ENCODE results near the gene PCSK2. TPM values are rescaled to one million over a fixed set of nuclear protein-coding genes. Genes with fewer than 3 reads are reported as not detected.
A peak's percentile ranks its signal among the peaks of the same experiment; 100 is the strongest.

The PCSK2 gene
- total and polyA plus RNA-seq, 2 of the 8 experiments (the other 6 are each of a cell fraction or from before 2014, with no cell fraction given): 1.9 to 4.2 TPM

DNA sequence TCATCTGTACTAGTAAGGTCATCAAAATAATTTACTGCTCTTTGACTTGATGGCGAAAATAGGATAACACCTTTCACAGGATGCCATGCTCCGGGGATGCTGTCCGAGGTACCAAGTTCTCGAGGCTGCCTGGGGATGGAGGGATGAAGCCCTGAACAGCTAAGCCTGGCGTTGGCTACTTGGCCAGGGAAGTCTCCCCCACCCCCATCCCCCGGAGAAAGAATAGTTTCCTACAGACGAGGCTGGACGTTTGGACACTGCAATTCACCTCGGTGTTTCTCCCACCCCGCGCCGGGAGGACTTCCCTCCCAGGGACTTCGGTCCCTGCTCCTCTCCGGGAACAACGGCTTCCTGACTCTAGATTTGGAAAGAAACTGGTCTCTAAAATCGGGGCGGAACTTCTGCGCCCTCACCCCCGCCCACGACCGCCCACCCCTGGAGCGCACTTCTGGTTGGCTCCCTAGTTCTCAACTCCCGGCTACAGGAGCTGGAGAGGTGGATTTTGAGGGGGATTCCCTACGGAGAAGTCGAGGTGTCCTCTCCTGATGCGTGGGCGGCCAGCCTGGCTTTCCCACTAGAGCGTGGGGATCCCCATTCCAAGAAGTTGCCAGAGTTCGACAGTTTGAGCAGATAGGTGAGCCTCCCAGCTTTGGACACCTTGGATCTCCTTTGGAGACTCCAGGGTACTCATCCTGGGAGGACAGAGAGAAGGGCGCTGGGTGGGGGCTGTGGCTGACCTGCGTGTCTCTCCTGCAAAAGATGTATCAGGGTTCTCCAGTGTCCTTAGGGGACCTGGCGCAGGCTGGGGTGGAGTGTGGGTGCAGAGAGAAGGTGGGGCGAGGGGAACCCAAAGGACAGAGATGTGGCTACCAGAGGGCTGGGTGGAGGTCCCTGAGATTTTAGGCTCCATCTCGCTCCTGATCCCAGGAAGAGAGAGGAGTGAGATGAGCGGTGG lies 1.1 kb downstream of the PCSK2 start (continued):
- TF ChIP-seq BRCA1 (IDR thresholded peaks at IDR 0.05; ENCODE audit: low read depth, low read length) (no peak), JUND (IDR thresholded peaks at IDR 0.05; ENCODE audit: low read length) (no peak), CHD2 (IDR thresholded peaks at IDR 0.05; ENCODE audit: low read length) (no peak), HDAC6 (IDR thresholded peaks at IDR 0.05; ENCODE audit: low read depth, low read length) (no peak), POU5F1 (IDR thresholded peaks at IDR 0.05; ENCODE audit: low read depth, low read length) (no peak), SIN3A (conservative IDR thresholded peaks at IDR 0.05 in 1 of 2, IDR thresholded peaks at IDR 0.05 in 1 of 2; ENCODE audit: low read depth in 1 of 2, low read length in 2 of 2) (peak; percentile 98 to 99; a peak in 3 of 4 replicates), TAF1 (IDR thresholded peaks at IDR 0.05; ENCODE audit: low read depth, low read length) (no peak), CBX5 (IDR thresholded peaks at IDR 0.05; ENCODE audit: low read depth, low read length) (no peak)
- TF ChIP-seq, protein P1, sequence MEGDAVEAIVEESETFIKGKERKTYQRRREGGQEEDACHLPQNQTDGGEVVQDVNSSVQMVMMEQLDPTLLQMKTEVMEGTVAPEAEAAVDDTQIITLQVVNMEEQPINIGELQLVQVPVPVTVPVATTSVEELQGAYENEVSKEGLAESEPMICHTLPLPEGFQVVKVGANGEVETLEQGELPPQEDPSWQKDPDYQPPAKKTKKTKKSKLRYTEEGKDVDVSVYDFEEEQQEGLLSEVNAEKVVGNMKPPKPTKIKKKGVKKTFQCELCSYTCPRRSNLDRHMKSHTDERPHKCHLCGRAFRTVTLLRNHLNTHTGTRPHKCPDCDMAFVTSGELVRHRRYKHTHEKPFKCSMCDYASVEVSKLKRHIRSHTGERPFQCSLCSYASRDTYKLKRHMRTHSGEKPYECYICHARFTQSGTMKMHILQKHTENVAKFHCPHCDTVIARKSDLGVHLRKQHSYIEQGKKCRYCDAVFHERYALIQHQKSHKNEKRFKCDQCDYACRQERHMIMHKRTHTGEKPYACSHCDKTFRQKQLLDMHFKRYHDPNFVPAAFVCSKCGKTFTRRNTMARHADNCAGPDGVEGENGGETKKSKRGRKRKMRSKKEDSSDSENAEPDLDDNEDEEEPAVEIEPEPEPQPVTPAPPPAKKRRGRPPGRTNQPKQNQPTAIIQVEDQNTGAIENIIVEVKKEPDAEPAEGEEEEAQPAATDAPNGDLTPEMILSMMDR (IDR thresholded peaks at IDR 0.05; ENCODE audit: control extremely low read depth in 1 of 3, insufficient read depth in 1 of 3, low read depth in 1 of 3, low read length in 3 of 3): no peak

Measured in H1 (cell line).